Nephron progenitor cell (in vitro differentiated cells): ENCODE results near the gene NDUFS4.
"Not testable (repeated sequence)": the region's sequence is repeated elsewhere in the genome, so short reads cannot be mapped to it uniquely, and the experiment has no call there.

Experiments used
- DNase-seq: peaks from one replicate; pipeline ENCODE4 v3.0.0; 2021
- H3K27ac Mint-ChIP-seq: 2 replicates; pipeline ENCODE4 v1.8.0; 2021; ENCODE audit warnings: mild to moderate bottlenecking, moderate library complexity, mixed read lengths
- H3K27me3 Mint-ChIP-seq: 2 replicates; pipeline ENCODE4 v1.8.0; 2021; ENCODE audit warnings: mild to moderate bottlenecking, low read depth, mixed read lengths; ENCODE audit not compliant: poor library complexity
- H3K36me3 Mint-ChIP-seq: 2 replicates; pipeline ENCODE4 v1.8.0; 2021; ENCODE audit warnings: low read depth, mixed read lengths
- H3K4me1 Mint-ChIP-seq: 2 replicates; pipeline ENCODE4 v1.8.0; 2021; ENCODE audit warnings: mixed read lengths
- H3K4me3 Mint-ChIP-seq: 2 replicates; pipeline ENCODE4 v1.8.0; 2021; ENCODE audit warnings: mild to moderate bottlenecking, moderate library complexity, mixed read lengths
- H3K9me3 Mint-ChIP-seq: 2 replicates; pipeline ENCODE4 v1.8.0; 2021; ENCODE audit warnings: mild to moderate bottlenecking, moderate library complexity, mixed read lengths
- CTCF ChIP-seq: fragments of 200-600 bp; sonication (generic); IDR thresholded peaks from 2 replicates; pipeline ENCODE4 v1.5.0; 2021; ENCODE audit warnings: antibody characterized with exemption

Gene NDUFS4

GRCh38 chr5:53541859-53542258, 18.6 kb upstream of the NDUFS4 start:
- no peak for TF ChIP-seq CTCF

GRCh38 chr5:53542926-53543325, 17.5 kb upstream of the NDUFS4 start:
- no peak for DNase-seq
- Mint-ChIP-seq H3K27me3 (no peaks in the 10 kb centered on the region), H3K27ac (peak overlapping the region; percentile 92), H3K9me3 (peaks cover 5% of the 10 kb centered on the region), H3K4me1 (peaks cover 43% of the 10 kb centered on the region), H3K36me3 (no peaks in the 10 kb centered on the region), H3K4me3 (no peak overlapping the region)
- TF ChIP-seq CTCF = no peak

More at GRCh38 chr5:53541859-53542258, 18.6 kb upstream of the NDUFS4 start:
- Mint-ChIP-seq H3K36me3 (no peaks in the 10 kb centered on the region), H3K9me3 (peaks cover 5% of the 10 kb centered on the region), H3K27ac (no peak overlapping the region), H3K27me3 (no peaks in the 10 kb centered on the region), H3K4me3 (no peak overlapping the region), H3K4me1 (peaks cover 36% of the 10 kb centered on the region)
- DNase-seq = no peak

- no peak for DNase-seq
- Mint-ChIP-seq H3K9me3 (peaks cover 5% of the 10 kb centered on the region), H3K27ac (no peak overlapping the region), H3K4me3 (no peak overlapping the region), H3K4me1 (peaks cover 43% of the 10 kb centered on the region), H3K36me3 (no peaks in the 10 kb centered on the region), H3K27me3 (no peaks in the 10 kb centered on the region)
- no peak for TF ChIP-seq CTCF
These were observed 17.0 kb upstream of the NDUFS4 start for GRCh38 chr5:53543401-53543800.

GRCh38 chr5:53545744-53546143, 14.7 kb upstream of the NDUFS4 start:
- no peaks in the 10 kb centered on the region for H3K36me3 Mint-ChIP-seq
- H3K9me3 Mint-ChIP-seq = peaks cover 1% of the 10 kb centered on the region
- DNase-seq = no peak
- no peaks in the 10 kb centered on the region for H3K27me3 Mint-ChIP-seq
- no peak for TF ChIP-seq CTCF
- H3K27ac Mint-ChIP-seq = peak overlapping the region; percentile 66
- H3K4me1 Mint-ChIP-seq = peaks cover 43% of the 10 kb centered on the region
- H3K4me3 Mint-ChIP-seq = no peak overlapping the region

- Mint-ChIP-seq H3K4me1 (peaks cover 43% of the 10 kb centered on the region), H3K27ac (peak overlapping the region; percentile 65)
These were observed 13.2 kb upstream of the NDUFS4 start for GRCh38 chr5:53547226-53547625.

GRCh38 chr5:53548501-53548900, 11.9 kb upstream of the NDUFS4 start:
- H3K4me1 Mint-ChIP-seq = peaks cover 44% of the 10 kb centered on the region

More at GRCh38 chr5:53547226-53547625, 13.2 kb upstream of the NDUFS4 start:
- DNase-seq = no peak
- Mint-ChIP-seq H3K36me3 (no peaks in the 10 kb centered on the region), H3K9me3 (no peaks in the 10 kb centered on the region), H3K27me3 (no peaks in the 10 kb centered on the region), H3K4me3 (no peak overlapping the region)
- TF ChIP-seq CTCF = no peak

More at GRCh38 chr5:53548501-53548900, 11.9 kb upstream of the NDUFS4 start:
- not testable (repeated sequence) for H3K9me3 Mint-ChIP-seq, H3K36me3 Mint-ChIP-seq, H3K27me3 Mint-ChIP-seq, DNase-seq, H3K4me3 Mint-ChIP-seq, H3K27ac Mint-ChIP-seq
